Heart left ventricle (tissue), 16 donors: ENCODE measurements around the gene DNAJA2. TPM values are rescaled to one million over a fixed set of nuclear protein-coding genes. Genes with fewer than 3 reads are reported as not detected.
A peak's percentile ranks its signal among the peaks of the same experiment; 100 is the strongest.
"Not testable (repeated sequence)": the region's sequence is repeated elsewhere in the genome, so short reads cannot be mapped to it uniquely, and the experiment has no call there.

ENCODE experiments used
- ATAC-seq, 4 donors: fragments of 200-7000 bp; cut with Tn5 transposase; one replicate each; pipeline ENCODE4 v1.9.1; 2020 to 2022; ENCODE audit warnings: moderate library complexity in 4 of 4, mild to moderate bottlenecking in 3 of 4, moderate number of reproducible peaks in 1 of 4
- DNase-seq, 5 donors: peaks; one replicate each; pipeline ENCODE4 v3.0.0-alpha.2; 2020
- H3K27ac ChIP-seq, 12 donors: fragments of 200-600 bp; sonication (generic) in 4 of 12; one replicate each; pipeline versions ENCODE4 v1.5.0 to v1.8.0; 2016 to 2022; ENCODE audit warnings: mild to moderate bottlenecking in 2 of 12
- H3K27me3 ChIP-seq, 9 donors: fragments of 200-600 bp; sonication (generic) in 2 of 9; one replicate each; pipeline versions ENCODE4 v1.5.1 to v1.8.0; 2016 to 2022; ENCODE audit warnings: mild to moderate bottlenecking in 3 of 9
- H3K36me3 ChIP-seq, 9 donors: fragments of 200-600 bp; sonication (generic) in 2 of 9; one replicate each; pipeline versions ENCODE4 v1.5.0 to v1.8.0; 2018 to 2022; ENCODE audit warnings: mild to moderate bottlenecking in 2 of 9
- H3K4me1 ChIP-seq, 12 donors: fragments of 200-600 bp; sonication (generic) in 4 of 12; one replicate each; pipeline versions ENCODE4 v1.5.0 to v1.8.0; 2016 to 2022; ENCODE audit warnings: mild to moderate bottlenecking in 3 of 12
- H3K4me3 ChIP-seq, 12 donors: fragments of 200-600 bp; sonication (generic) in 4 of 12; one replicate each; pipeline versions ENCODE4 v1.5.0 to v1.8.0; 2017 to 2022; ENCODE audit warnings: mild to moderate bottlenecking in 9 of 12, moderate library complexity in 4 of 12
- H3K9me3 ChIP-seq, 12 donors: fragments of 200-600 bp; sonication (generic) in 4 of 12; one replicate each; pipeline versions ENCODE4 v1.5.0 to v1.8.0; 2016 to 2022; ENCODE audit warnings: mild to moderate bottlenecking in 1 of 12
- CTCF ChIP-seq, 12 donors: fragments of 200-600 bp; sonication (generic) in 4 of 12; IDR thresholded peaks; one replicate each; pipeline versions ENCODE4 v1.5.0 to v1.8.0; 2018 to 2022; ENCODE audit warnings: antibody characterized with exemption in 12 of 12, mild to moderate bottlenecking in 5 of 12
- POLR2A ChIP-seq, 2 donors: fragments of 450-650 bp; IDR thresholded peaks; one replicate each; pipeline ENCODE4 v1.6.1; 2017; ENCODE audit warnings: antibody characterized with exemption in 2 of 2, mild to moderate bottlenecking in 2 of 2, moderate library complexity in 2 of 2
- WGBS, 4 donors: extraction: QIAGEN DNeasy Blood & Tissue Kit in 2 of 4; methylation state at CpG; one replicate each; pipeline versions ENCODE4 v1.1.5 to v1.1.7; 2013 to 2018; 5-methylcytosine and 5-hydroxymethylcytosine counted together
- intact Hi-C, 10 donors: fragments of 100-400 bp; cut with DNase I; formaldehyde crosslinking; loops; one replicate each; pipeline versions ENCODE4 v1.11.1 to v1.14.2; 2022
- polyA plus RNA-seq, 2 donors: library from polyadenylated mRNA; stranded (reverse); fragments of 200-250 nt; gene quantifications; one replicate each; pipeline ENCODE4 v1.2.3, GENCODE V29; 2013
- total RNA-seq, 9 donors: library from RNA; depleted of rRNA in 2 of 9; stranded (reverse); fragments of >200 nt in 2 of 9; fragmentation: NEBNext Ultra II Directional in 3 of 9; extraction: Animal tissue kit (Norgen Biotek cat#: 25700) in 3 of 9; gene quantifications; one replicate each; pipeline versions ENCODE4 v1.1.0 to v1.2.4, GENCODE V29; 2016 to 2023
- donor health status: ischemic (EF 13 %, LVEDD 7.1; RV severe dilation, severe dysfunction).
- donor health status: healthy with polysubstance abuse.
- donor health status: DM: no; HTN: yes; CAD: no.
- donor health status: DM: no; HTN: no; CAD: no.
- donor health status: ischemic (EF 25% LVEDD 6.9; RV normal size, moderate dysfunction).
- donor health status: ischemic (EF 25% LVEDD 5.7; RV mildly dilated, moderate dysfunction).
- donor health status: healthy.
- donor health status: DM: yes; HTN: yes; CAD: no.
- donor health status: ischemic (EF 35%, LVEDD 5.7; RV mildly dilated, moderate dysfunction).
- donor health status: nonischemic (EF 11% LVEDD 7.7; RV severe dilation, severe dysfunction).
- donor health status: DM: yes; HTN: yes; CAD: no.
- donor health status: PGD.
- donor health status: ischemic (EF 29% LVEDD 5.4; RV normal size, mild dysfunction).
- donor health status: nonischemic (EF 23%, LVEDD 6.1; RV moderate dilation, normal function).

DNAJA2 gene
- total and polyA plus RNA-seq, 11 donors: 46.5 to 92.6 (median 73.0) TPM

- Histone ChIP-seq H3K27me3 (no peaks in the 10 kb centered on the region), H3K9me3 (no peaks in the 10 kb centered on the region), H3K4me1 (no peaks in the 10 kb centered on the region), H3K27ac (no peak overlapping the region), H3K4me3 (no peak overlapping the region), H3K36me3 (peaks cover 0 to 5% (median 3%) of the 10 kb centered on the region in 9 donors)
- ATAC-seq (no peak), DNase-seq (no peak)
- intact Hi-C loops: loop anchor here in 5 of 10 donors (5.0 to 10.0 kb wide), 2 partner anchors 1208 to 1215 kb away; partner anchors contain the start of gene ABCC12 (in 1 of the 5)
- WGBS, 4 donors: 87 to 94% (median 90%) methylated on average over 6 to 7 of the region's 7 CpGs
- no peak for TF ChIP-seq POLR2A (IDR thresholded peaks at IDR 0.05)
- TF ChIP-seq CTCF (IDR thresholded peaks at IDR 0.05): no peak
Measured at GRCh38 chr16:46949241-46949892, 24.1 kb downstream of the DNAJA2 start.

GRCh38 chr16:46948548-46949166 lies 24.8 kb downstream of the DNAJA2 start:
- ATAC-seq (no peak), DNase-seq (no peak)
- 64 to 82% (median 74%) methylated on average over 4 of the region's 4 CpGs for WGBS, 4 donors
- Histone ChIP-seq H3K4me1 (no peaks in the 10 kb centered on the region), H3K9me3 (no peaks in the 10 kb centered on the region), H3K4me3 (no peak overlapping the region), H3K27ac (no peak overlapping the region), H3K27me3 (no peaks in the 10 kb centered on the region), H3K36me3 (no peaks in the 10 kb centered on the region)
- intact Hi-C loops: loop anchor here in 5 of 10 donors (5.0 to 10.0 kb wide), 2 partner anchors 1209 to 1216 kb away; partner anchors contain the start of gene ABCC12 (in 1 of the 5)
- no peak for TF ChIP-seq POLR2A (IDR thresholded peaks at IDR 0.05)
- no peak for TF ChIP-seq CTCF (IDR thresholded peaks at IDR 0.05)

GRCh38 chr16:46947900-46948547 lies 25.4 kb downstream of the DNAJA2 start:
- intact Hi-C loops: loop anchor here in 5 of 10 donors (5.0 to 10.0 kb wide), 2 partner anchors 1209 to 1217 kb away; partner anchors contain the start of gene ABCC12 (in 1 of the 5)
- H3K27me3 ChIP-seq: no peaks in the 10 kb centered on the region
- H3K4me1 ChIP-seq: no peaks in the 10 kb centered on the region
- WGBS, 4 donors: 87 to 94% (median 93%) methylated on average over 7 of the region's 7 CpGs
- ATAC-seq: peak in 1 of 4 donors; percentile 36
- H3K4me3 ChIP-seq: no peak overlapping the region
- H3K36me3 ChIP-seq: no peaks in the 10 kb centered on the region
- no peaks in the 10 kb centered on the region for H3K9me3 ChIP-seq
- TF ChIP-seq POLR2A (IDR thresholded peaks at IDR 0.05): no peak
- peak in 11 of 12 donors; percentile 19 to 53 (median 38) for TF ChIP-seq CTCF (IDR thresholded peaks at IDR 0.05)
- DNase-seq: no peak
- no peak overlapping the region for H3K27ac ChIP-seq

GRCh38 chr16:46944713-46945112 lies 28.8 kb downstream of the DNAJA2 start:
- not testable (repeated sequence) for H3K36me3 ChIP-seq, H3K9me3 ChIP-seq, H3K4me1 ChIP-seq, ATAC-seq, H3K27me3 ChIP-seq, DNase-seq, H3K27ac ChIP-seq, H3K4me3 ChIP-seq
- WGBS, 4 donors: 85 to 94% (median 89%) methylated on average over 8 of the region's 8 CpGs
- intact Hi-C loops: loop anchor here in 5 of 10 donors (5.0 to 10.0 kb wide), 2 partner anchors 1213 to 1220 kb away; partner anchors contain the start of gene ABCC12 (in 1 of the 5)
